NOMO-1 treated with dmso at 0.1 percent for 144 hours (cell line): ENCODE measurements around the gene SYNE2.
"Not testable (repeated sequence)": the region's sequence is repeated elsewhere in the genome, so short reads cannot be mapped to it uniquely, and the experiment has no call there.

ENCODE experiments used
- DNase-seq: peaks from one replicate; lab custom pipeline; 2025; ENCODE audit not compliant: unreplicated experiment; lab: John Stamatoyannopoulos, UW

Gene SYNE2

DNA sequence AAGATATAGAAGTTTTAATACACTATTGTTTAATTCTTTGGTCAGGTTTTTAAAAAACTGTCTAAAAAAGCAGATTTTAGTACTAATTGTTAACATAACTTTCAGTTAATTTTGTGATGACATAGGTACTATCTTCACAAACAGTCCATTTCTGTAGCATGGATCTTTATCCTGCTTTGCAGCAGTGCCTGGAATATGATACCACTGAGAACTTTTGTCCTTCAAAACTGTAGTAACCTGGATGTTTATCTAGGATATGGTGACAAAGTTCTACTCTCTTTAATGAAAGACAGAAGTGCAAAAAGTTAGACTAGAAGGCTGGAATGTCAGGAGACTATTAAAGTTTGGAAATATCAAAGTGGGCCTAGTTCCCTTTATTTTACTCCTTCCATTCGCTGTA, 159.9 kb downstream of the SYNE2 start:
- no peak for DNase-seq

DNA sequence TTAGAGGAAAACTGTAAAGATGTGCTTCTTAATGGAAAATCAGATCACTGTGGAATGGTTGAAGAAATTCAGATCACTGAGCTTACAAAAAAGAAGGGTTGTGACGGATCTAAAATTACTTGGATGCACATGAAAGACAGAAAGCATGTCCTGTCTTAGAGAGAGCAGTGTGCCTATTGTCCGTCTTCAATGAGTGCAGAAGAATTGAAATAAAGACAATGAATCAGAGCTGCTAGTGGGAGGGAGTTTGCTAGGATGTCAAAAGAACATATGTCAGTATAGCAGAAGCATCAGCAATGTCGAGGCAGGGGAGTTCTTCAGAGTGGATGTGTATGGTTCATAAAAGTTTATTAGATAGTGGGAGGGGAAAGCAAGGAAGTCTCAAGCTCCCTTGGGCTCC, 172.7 kb downstream of the SYNE2 start:
- DNase-seq: no peak

DNA sequence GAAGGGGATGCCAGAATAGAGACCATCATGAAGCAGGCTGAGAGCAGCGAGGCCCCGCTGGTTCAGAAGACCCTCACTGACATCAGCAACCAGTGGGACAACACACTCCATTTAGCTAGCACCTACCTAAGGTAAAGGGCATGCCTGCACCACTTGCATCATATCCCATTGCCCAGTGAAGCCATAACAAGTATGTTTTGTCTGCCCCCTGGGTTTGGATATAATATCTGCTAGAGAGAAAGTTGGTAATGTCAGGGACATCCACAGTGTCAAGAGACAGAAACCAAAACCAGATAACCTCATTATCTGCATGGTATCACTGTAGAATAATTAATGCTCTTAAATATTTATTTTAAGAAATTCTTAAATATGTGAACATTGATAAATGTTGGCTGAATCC, 173.8 kb downstream of the SYNE2 start:
- DNase-seq: no peak

DNA sequence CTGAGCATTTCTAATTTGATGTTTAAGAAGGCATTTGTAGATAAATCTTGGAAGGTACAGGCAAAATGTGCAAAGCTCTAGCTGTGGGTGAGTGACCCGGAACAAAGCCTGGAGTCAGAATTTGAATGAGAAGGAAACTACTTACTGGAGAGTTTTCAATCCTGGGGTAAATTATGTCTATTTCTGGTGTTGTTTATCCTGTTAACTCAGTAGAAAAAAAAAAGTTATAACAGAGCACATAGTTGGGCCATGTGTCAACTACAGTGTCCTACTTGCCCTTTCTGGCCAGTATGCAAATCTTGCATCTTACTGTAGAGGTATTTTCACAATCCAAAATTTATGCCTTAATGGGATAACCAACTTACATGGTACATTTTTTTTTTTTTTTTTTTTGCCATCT, 182.3 kb downstream of the SYNE2 start:
- no peak for DNase-seq

DNA sequence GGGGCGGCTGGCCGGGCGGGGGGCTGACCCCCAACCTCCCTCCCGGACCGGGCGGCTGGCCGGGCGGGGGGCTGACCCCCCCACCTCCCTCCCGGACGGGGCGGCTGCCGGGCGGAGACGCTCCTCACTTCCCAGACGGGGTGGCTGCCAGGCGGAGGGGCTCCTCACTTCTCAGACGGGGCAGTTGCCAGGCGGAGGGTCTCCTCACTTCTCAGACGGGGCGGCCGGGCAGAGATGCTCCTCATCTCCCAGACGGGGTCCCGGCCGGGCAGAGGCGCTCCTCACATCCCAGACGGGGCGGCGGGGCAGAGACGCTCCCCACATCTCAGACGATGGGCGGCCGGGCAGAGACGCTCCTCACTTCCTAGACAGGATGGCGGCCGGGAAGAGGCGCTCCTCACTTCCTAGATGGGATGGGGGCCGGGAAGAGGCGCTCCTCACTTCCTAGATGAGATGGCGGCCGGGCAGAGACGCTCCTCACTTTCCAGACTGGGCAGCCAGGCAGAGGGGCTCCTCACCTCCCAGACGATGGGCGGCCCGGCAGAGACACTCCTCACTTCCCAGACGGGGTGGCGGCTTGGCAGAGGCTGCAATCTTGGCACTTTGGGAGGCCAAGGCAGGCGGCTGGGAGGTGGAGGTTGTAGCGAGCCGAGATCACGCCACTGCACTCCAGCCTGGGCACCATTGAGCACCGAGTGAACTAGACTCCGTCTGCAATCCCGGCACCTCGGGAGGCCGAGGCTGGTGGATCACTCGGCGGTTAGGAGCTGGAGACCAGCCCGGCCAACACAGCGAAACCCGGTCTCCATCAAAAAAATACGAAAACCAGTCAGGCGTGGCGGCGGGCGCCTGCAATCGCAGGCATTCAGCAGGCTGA, 185.3 kb downstream of the SYNE2 start:
- DNase-seq: not testable (repeated sequence)

DNA sequence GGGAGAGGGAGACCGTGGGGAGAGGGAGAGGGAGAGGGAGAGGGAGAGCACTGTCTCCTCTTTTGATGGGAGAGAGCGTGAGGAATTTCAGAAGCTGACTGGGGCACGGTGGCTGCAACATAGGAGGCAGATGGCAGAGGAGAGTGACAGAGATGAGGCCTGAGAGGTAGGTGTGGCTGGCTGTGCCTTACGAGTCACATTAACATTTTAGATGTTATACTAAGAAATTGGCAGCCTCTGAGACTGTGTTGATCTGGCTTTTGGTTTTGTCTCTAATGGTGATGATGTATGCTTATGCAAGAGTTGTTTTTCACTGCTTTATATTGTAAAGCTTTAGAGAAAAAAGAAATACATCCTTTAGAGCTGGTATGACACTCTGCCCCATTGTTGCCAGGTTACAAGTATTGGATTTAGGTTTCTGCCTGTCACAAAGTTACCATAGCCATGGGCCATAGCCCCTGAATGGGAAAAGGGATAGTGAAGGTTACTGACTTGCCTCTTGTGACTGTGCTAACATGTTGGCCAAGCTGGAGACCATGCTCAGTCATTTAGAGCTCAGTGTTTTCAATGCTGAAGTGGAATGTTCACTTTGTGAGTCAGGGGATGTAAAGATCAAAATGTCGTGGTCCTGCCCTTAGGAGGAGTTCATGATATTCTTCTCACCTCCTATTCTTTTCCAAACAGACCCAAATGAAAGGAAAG, 186.2 kb downstream of the SYNE2 start:
- DNase-seq: no peak

DNA sequence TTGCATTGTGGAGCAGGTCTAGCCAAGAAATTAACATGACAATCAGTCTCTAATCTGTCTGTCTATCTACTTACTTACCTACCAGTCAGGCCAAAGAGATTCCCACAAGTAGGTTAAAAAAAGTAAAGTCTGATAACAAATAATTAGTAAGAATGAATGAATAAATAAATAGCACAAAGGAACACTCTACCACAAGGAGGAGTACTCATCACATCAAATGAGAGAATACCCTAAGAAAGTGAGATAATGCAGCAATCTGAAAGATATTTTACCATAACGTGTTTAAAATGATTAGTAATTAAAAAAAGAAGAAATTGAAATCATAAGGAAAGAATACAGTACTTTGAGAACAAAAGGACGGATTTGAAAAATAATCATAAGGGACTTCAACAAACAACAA, 187.2 kb downstream of the SYNE2 start:
- no peak for DNase-seq

DNA sequence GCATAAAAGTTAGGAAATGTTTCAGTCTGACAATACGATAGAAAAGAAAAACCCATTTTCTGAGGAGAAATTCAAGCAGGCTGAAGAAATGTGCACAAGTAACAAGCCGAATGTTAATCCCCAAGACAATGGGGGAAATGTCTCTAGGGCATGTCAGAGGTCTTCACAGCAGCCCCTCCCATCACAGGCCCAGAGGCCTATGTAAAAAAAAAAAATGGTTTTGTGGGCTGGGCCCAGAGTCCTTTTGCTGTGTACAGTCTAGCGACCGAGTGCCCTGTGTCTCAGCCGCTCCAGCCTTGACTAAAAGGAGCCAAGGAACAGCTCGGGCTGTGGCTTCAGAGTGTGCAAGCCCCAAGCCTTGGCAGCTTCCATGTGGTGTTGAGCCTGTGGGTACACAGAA, 190.5 kb downstream of the SYNE2 start:
- not testable (repeated sequence) for DNase-seq

DNA sequence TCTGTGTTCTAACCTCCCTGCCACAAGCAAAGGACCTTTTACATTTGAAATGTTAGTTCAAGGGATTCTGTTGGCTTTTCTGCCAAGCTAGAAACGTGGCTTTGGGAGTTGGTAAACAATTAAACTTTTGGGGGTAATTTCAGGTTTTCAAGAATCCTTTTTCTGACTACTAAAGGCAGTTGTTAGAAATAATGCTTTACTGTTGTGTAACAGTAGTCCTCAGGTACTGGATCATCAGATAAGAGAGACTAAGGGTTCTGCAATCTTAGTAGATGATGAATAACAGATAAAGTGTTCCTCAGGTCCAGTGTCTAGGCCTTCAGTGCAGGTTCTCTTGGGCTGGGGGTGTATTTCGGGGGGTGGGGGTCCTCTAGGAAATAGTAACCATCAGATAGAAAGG, 192.3 kb downstream of the SYNE2 start:
- no peak for DNase-seq

DNA sequence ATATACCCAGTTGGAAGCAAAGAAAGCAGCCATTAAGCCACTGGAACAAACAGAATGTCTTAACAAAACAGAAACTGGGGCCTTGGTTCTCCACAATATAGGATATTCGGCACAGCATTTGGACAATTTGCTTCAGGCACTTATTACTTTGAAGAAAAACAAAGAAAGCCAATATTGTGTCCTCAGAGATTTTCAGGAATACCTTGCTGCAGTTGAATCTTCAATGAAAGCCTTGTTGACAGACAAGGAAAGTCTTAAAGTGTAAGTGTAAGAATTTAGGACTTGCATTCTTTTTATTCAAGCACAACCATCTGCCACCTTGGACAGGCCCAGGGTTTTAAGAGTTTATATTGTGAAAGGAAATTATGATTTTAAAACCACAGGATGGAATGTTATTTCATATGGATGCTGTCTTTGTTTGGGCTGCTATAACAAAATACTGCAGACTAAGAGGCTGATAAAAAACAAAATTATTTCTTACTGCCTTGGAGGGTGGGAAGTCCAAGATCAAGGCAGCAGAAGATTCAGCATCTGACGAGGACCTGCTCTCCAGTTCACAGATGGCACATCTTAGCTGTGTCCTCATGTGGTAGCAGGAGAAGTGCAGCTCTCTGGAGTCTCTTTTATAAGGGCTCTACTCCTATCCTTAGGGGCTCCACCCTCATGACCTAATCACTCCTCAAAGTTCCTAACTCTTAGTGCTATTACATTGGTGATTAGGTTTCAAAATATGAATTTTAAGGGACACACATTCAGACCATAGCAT, 197.0 kb downstream of the SYNE2 start:
- DNase-seq: no peak

DNA sequence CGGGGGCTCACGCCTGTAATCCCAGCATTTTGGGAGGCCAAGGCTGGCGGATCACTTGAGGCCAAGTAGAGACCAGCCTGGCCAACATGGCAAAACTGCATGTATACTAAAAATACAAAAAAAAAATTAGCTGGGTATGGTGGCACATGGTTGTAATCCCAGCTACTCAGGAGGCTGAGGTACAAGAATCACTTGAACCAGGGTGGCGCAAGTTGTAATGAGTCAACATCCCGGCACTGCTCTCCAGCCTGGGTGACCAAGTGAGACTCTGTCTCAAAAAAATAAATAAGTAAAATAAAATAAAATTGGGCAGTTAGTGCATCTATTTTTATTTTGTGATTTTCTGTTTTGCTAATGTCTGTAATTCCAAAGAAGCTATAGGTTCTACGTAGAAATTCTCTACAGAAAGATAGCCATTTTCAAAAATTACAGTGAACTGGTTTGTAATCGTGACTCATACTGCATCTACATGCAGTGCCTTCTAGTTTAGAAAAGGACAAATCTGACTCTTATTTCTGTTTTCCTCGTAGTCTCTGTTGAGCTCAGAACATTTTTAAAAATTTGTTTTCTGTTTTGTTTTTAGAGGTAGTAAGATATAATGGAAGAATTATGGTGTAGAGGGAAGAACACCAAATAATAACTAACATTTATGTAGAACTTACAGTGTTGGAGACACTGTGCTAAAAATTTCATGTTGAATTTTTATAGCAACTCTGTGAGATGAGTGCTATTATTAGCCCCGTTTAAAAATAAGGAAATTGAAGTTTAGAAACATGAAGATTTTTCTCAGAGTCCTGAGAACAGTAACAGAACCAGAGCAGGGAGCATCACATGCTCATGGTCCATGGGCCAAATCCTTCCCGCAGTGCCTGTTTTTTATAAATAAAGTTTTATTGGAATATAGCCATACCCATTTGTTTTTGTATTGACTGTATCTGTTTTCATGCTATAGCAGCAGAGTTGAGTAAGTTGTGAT, 201.2 kb downstream of the SYNE2 start:
- DNase-seq: no peak

DNA sequence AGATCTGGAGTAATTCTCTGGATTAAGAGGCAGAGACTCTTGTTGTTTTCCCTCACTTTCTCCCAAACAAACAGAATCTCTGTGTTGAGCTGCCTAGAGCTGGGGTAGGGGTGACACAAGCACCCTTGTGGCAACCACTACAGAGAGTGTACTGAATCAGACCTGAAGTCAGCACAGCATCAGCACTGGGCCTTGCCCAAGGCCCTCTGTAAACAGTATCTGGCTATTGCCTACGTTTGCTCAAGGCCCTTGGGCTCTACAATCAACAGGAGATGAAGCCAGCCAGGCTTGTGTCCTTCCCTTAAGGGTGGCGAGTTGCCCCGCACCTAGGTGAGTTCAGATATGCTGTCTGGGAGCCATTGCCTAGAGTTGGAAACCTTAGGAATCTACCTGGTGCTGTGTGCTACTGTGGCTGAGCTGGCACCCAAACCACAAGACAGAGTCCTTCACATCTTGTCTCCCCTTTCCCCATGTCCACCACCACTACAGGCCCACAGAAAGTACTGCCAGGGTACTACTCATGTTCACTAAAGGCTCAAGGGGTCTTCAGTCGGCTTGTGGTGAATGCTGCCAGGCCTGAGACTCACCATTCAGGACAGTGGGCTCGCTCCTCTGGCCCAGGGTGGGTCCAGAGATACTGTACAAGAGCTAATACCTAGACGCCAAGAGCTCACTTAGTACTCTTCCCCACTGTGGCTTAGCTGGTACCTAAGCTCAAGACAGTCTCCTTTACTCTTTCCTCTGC, 206.8 kb downstream of the SYNE2 start:
- DNase-seq: no peak

DNA sequence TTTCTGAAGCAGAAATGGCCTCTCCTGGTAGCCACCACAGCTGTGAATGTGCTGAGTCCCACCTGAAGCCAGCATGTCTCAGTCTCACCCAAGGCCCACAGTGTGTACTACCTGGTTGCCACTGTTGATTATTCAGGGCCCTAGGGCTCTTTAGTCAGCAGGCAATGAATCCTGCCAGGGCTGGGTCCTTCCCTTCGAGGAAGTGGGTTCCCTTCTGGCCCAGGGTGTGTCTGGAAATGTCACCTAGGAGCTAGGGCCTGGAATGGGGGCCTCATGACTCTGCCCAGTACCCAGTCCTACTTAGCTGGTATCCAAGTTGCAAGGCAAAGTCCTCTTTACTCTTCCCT, 207.4 kb downstream of the SYNE2 start:
- DNase-seq: no peak

DNA sequence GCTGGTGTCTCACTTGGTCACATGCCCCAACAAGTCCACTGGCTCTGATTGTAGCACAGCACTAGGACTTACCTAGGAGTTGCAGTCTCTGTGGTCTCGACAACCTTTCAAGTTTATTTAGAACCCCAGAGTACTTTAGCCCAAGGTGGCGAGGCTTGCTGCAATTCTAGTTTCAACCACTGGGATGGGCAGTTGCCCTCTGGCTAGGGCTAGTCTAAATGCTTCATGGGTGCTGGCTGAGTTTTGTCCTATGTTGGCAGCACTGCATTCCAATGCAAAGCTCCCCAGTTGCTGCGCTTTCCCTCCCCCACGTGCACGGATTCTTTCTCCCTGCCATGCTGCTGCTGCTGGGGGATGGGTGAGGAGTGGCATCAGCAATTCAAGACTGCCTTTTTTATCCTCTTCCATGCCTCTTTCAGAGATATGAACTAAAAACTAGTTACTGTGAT, 207.9 kb downstream of the SYNE2 start:
- DNase-seq: no peak

DNA sequence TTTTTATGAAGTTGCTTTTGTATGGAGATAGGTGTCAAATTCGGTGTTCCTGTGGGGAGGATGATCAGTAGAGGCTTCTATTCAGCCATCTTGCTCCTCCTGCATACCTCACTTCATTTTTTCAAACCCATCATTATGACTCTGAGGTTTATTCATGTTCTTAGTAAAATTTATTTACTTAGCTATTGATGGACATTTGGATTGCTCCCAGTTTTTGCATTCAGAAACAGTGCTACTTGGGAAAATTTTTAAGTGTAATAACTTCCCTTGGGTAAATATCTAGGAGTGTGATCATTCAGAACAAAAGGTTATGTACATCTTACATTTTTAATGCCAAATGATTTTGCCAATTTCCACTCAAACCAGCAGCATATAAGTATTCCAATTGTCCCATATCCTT, 208.3 kb downstream of the SYNE2 start:
- DNase-seq: no peak

DNA sequence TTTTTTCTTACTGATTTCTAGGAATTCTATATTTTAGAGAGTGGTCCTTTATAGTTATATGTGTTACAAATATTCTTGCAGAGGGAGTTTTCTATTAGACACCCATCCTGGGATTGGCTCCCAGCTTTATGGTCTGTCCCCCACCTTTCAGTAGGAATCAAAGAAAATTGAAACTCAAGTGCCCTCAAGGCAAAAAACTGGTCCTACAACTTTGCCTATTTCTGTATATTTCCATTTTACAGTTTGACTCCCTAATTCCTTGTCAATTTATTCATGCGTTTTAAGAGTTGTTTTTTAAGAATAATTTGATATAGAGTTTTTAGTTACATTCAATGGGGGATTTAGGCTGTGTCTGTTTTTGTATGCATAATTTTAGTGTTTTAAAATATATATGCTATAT, 208.9 kb downstream of the SYNE2 start:
- no peak for DNase-seq

DNA sequence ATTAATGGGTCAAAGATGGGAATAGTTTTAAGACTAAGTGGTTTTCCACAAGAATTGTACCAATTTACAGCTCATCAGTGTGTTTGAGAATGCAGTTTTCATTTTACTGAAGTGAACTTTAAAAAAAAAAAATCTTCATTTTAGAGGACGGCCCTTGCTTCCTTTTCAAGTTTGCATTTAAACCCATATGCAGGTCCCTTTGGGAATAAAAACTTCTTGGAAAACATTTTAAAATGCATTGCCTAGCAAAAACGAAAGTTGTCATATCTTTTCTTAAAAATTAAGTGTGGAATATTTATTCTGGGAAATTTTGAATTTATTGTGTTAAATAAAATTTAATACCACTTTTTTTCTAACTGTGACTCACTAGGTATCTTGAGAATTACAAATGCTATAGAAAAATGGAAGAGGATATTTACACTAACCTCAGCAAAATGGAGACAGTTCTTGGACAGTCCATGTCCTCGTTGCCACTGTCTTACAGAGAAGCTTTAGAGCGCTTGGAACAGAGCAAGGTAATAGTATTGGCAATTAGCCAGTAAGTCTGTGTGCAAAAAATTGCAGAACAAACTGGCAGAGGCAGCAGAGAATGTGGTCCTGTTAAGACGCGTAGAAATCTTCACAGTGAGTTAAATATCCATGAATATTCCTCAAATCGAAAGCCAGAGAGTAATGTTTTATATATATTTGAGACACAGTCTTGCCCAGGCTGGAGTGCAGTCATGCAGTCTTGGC, 209.7 kb downstream of the SYNE2 start:
- no peak for DNase-seq

DNA sequence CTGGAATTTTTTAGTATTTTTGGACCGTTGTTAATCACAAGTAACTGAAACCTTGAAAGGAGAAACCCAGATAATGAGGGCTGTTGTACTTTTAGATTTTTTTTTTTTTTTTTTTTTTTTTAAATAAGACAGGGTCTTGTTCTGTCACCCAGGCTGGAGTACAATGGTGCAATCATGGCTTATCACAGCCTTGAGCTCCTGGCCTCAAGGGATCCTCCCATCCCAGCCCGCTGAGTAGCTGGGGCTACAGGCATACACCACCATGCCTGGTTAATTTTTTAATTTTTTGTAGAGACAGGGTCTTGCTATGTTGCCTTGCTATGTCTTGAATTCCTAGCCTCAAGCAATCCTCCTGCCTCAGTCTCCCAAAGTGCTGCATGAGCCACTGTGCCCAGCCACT, 211.6 kb downstream of the SYNE2 start:
- no peak for DNase-seq

DNA sequence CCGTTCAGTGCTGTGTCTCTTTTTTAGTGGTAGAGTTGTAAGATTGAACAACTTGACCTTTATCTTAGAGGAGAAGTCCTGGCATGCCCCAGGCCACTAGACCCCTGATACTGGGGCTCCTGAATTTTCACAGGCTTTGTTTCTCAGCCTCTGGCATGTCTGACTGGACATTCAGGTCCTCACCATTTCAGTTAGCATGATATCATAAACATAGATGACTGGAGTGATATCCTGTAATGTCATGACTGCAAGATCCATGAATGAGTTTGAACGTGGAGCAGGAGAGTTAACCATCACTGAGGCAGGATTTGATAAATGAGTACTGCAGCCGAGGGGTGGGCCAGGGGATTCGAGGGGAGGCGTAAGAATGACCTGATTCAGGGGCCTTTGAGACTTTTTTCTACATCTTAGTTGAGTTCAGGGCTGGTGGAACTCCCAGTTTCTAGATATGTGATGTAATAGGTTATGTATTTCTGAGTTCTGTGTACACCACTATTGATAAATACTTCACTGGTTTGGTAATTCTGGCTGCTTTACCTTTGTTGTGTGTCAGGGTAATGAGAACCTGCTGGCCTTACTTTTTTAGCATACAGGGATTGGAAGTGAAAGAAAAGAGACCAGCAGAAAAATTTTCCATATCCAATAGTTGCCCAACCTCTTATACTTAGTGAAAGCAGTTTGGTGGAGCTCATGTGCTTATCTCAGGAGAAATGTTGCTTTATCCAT, 217.0 kb downstream of the SYNE2 start:
- DNase-seq: no peak
